IPS DF 19.7 (cell line): ENCODE data around the gene DENND1A.

Experiments
- DNase-seq: peaks from one replicate; pipeline ENCODE4 v3.0.0-alpha.2; 2013; ENCODE audit warnings: low read depth, low spot score

The DENND1A gene

DNA sequence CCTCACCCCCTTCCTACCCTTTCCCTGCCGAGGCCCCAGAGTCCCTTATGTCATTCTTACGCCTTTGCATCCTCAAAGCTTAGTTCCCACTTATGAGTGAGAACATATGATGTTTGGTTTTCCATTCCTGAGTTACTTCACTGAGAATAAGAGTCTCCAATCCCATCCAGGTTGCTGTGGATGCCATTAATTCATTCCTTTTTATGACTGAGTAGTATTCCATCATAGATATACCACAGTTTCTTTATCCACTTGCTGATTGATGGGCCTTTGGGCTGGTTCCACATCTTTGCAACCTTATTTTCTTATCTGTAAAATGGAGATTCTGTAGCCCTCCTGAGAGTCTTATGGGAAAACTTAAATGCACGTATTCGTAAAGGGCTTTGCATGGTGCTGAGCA is 537.1 kb downstream of the DENND1A start:
- DNase-seq = no peak

GRCh38 chr9:123391946-123392345 is 538.0 kb downstream of the DENND1A start:
- no peak for DNase-seq

GRCh38 chr9:123391233-123391632 is 538.7 kb downstream of the DENND1A start:
- no peak for DNase-seq

GRCh38 chr9:123390337-123391135 is 539.4 kb downstream of the DENND1A start:
- no peak for DNase-seq

DNA sequence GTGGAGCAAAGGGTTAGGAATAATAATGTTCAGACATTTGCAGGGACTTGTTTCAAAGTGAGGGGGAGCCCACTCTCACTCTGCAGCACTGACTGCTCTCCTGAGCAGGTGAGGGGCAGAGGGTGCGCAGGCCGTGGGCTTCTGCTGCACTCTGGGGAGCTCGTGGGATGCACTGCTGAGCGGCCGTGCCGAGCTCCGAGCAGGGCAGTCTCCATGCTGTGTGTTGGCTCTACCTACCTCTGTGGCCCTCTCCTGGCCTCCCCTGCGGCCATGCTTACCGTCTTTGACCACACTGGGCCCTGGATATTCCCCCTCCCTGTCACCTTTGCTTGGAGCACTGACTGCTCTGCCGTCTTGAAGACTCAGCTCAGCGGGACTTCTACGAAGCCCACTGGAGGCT is 540.2 kb downstream of the DENND1A start:
- DNase-seq = no peak

GRCh38 chr9:123389070-123389469 is 540.9 kb downstream of the DENND1A start:
- DNase-seq = no peak

- DNase-seq = no peak
Measured at GRCh38 chr9:123387686-123388085, 542.2 kb downstream of the DENND1A start.

GRCh38 chr9:123383512-123384170 is 546.3 kb downstream of the DENND1A start:
- no peak for DNase-seq

GRCh38 chr9:123382653-123383511 is 547.0 kb downstream of the DENND1A start:
- no peak for DNase-seq

- DNase-seq = no peak
Measured at GRCh38 chr9:123380852-123381705, 548.8 kb downstream of the DENND1A start.

GRCh38 chr9:123378956-123379660 is 550.8 kb downstream of the DENND1A start:
- no peak for DNase-seq

DNA sequence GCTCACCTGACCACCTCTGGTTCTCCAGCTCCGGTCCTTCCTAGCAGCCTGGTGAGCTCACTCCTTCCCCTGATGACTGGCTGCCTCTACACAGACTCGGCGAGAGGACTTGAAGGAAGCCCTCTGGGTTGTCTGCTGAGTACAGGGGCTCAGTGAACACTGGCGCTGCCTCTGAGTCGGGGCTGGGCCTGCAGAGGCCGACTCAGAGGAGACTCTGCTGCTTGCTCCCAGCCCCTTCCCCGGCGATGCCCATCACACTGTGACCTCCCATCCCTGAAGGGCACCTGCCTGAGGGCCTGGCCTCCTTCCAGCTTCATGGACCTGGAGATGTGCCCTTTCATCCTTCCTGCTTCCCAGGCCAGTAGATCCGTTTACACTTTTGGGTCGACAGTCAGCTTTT is 551.9 kb downstream of the DENND1A start:
- no peak for DNase-seq

DNA sequence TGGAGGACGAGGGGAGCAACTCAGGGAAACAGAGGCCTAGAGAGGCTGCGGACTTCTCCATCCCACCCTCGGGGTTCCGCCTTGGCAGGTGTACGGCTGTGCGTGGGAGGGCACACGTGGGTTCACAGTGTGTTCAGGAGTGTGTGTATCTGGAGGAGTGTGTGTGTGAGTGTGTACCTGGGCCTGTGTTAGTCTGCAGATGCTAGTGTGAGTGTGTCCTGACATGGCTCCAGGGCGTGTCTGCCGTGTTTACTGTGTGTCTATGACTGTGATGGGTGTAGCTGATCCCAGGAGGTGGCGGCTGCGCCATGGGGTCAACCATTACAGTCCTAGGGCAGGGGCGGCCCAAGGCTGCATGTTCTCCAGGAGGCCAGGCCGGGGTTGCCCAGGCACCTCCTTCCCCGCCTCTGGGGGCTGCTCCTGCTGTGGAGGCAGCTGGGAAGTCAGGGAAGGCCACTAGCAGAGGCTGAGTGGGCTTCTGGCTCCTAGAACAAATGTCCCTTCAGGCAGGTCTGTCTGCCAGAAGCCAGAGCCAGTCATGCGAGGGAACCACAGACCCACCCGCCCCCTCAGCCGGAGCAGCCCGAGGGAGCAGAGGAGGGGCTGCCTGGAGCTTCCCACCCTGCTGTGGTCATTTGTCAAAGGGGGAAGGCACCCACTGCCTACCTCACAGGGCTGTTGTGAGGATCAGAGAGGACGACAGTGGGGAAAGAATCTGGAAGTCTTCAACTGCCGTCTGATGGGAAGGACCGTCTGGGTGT is 552.5 kb downstream of the DENND1A start:
- DNase-seq = no peak

DNA sequence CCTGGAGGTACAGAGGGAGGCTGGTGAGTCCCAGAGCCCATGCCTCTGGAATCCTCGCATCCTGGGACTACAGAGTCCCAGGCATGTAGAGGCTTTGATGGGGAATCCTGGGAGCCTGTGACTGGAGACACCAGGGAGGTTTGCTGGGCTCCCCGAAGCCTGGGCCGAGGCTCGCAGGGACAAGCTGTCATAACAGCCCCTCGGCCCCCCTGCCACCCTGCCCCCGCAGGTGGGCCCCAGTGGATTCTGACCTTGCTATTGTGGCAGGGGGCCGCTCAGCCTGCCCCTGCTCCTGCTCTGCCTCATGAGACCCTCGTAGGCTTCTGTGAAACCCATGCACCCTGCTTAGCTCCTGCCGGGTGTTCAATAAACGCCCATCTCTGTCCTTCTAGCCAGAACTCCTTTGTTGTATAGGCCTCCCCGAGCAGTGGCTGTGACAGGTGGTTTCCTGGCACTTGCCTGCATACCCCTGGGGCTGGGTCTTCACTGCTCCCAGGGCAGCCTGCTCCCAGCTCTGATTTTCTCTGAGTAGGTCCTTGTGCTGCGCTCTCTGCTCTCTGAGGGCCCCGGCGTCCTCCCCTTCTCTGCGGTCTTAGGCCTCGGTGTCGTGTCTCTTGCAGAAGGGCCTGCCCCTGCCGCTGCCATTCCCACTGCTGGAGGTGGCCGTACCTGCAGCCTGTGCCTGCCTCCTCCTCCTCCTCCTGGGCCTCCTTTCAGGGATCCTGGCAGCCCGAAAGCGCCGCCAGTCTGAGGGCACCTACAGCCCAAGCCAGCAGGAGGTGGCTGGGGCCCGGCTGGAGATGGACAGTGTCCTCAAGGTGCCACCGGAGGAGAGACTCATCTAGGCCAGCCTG is 553.5 kb downstream of the DENND1A start:
- DNase-seq = no peak

GRCh38 chr9:123375469-123376132 is 554.3 kb downstream of the DENND1A start:
- DNase-seq = no peak

DNA sequence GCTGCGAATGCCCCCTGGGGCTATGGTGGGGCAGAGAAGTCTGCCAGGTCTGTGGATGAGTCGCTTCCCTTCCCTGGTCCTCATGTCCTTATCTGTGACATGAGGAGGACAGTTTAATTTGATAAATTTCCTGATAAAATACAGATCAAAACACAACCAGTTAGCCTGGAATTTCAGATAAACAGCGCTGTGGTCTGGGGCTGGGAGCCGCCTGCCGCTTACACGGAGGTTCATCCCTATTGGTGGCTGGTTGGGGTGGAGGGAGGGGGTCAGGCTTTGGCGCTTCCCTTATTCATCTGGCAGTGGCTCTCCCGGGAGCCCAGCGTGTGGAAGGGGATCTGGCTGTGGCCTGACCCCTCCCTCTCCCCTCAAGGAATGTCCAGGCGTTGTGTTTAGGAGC is 556.0 kb downstream of the DENND1A start:
- no peak for DNase-seq

DNA sequence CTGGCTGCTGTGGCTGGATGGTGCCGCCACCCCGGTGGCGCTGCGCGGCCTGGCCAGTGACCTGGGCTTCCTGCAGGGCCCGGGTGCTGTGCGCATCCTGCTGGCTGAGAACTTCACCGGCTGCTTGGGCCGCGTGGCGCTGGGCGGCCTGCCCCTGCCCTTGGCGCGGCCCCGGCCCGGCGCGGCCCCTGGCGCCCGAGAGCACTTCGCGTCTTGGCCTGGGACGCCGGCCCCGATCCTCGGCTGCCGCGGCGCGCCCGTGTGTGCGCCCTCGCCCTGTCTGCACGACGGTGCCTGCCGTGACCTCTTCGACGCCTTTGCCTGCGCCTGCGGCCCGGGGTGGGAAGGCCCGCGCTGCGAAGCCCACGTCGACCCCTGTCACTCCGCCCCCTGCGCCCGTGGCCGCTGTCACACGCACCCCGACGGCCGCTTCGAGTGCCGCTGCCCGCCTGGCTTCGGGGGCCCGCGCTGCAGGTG is 556.4 kb downstream of the DENND1A start:
- no peak for DNase-seq

- no peak for DNase-seq
Measured at GRCh38 chr9:123372766-123373446, 557.0 kb downstream of the DENND1A start.
